Subcutaneous adipose tissue (tissue), 4 donors: ENCODE results near the gene ELL2. TPM values are rescaled to one million over a fixed set of nuclear protein-coding genes. Genes with fewer than 3 reads are reported as not detected.

Source experiments
- total RNA-seq, 4 donors: library from RNA; depleted of rRNA; stranded (reverse); fragments of >200 nt; gene quantifications; one replicate each; pipeline ENCODE4 v1.1.0, GENCODE V29; 2016
- TF ChIP-seq, protein P1 (sequence below): fragments of 450-650 bp; IDR thresholded peaks from one replicate; pipeline ENCODE4 v1.5.1; 2016; ENCODE audit warnings: low read depth, mild to moderate bottlenecking, control low read depth, antibody characterized with exemption, moderate library complexity

The ELL2 gene
- total RNA-seq, 4 donors from 2014 or later = 94.4 to 308 (median 208) TPM

DNA sequence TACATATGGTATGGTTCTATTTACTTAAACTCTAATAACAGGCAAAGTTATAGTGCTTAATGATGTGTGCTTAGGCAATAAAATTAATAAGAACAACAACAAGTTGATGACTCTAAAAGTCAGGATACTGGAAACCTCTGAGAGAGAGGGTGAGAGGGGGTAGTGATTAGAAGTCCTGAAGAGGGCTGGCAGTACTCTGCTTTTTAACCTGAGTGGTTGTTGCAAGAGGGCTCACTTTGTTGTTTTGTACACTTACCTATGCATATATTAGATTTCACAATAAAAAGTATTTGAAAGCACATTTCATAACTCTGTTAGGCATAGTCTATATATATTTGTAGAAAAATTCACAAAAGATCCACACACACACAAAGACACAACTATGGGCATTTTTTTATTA, 21.4 kb upstream of the ELL2 start:
- TF ChIP-seq, protein P1, sequence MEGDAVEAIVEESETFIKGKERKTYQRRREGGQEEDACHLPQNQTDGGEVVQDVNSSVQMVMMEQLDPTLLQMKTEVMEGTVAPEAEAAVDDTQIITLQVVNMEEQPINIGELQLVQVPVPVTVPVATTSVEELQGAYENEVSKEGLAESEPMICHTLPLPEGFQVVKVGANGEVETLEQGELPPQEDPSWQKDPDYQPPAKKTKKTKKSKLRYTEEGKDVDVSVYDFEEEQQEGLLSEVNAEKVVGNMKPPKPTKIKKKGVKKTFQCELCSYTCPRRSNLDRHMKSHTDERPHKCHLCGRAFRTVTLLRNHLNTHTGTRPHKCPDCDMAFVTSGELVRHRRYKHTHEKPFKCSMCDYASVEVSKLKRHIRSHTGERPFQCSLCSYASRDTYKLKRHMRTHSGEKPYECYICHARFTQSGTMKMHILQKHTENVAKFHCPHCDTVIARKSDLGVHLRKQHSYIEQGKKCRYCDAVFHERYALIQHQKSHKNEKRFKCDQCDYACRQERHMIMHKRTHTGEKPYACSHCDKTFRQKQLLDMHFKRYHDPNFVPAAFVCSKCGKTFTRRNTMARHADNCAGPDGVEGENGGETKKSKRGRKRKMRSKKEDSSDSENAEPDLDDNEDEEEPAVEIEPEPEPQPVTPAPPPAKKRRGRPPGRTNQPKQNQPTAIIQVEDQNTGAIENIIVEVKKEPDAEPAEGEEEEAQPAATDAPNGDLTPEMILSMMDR = no peak

DNA sequence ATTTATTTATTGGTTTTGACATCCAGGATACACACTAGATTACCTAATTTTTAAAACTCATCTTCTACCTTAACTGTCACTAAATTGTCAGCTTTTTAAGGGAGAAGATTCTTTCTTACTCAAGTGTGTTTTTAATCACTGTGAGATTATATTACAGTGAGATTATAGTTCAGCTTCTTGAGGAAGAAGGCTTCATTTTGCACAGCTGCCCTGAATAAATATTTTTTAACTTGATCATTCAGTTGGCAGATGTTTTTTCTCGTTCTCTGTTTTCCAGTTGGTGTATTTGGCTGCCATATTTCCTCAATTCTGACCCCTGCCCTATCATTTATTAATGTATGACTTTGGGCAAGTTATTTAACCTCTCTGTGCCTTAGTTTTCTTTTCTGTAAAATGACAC, 15.0 kb upstream of the ELL2 start:
- TF ChIP-seq, protein P1 = no peak

DNA sequence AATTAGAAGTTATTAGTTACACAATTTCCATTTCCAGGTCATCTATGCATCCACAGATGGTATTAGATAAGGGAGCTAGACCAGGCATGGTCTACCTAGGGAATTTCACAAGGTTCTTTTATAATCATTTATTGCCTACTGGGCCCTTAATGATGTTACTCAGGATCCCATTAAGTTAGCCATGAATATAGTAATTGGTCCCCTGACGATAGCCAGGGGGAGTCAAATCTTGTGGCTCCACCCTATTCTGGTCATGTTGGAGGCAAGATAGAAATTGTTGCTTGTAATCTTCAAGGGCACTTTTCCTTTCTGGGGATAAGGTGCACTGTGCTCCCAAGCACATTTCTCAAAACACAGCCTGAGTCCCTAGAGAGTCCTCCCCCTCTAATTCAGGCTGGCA, 14.1 kb upstream of the ELL2 start:
- TF ChIP-seq, protein P1 = no peak

DNA sequence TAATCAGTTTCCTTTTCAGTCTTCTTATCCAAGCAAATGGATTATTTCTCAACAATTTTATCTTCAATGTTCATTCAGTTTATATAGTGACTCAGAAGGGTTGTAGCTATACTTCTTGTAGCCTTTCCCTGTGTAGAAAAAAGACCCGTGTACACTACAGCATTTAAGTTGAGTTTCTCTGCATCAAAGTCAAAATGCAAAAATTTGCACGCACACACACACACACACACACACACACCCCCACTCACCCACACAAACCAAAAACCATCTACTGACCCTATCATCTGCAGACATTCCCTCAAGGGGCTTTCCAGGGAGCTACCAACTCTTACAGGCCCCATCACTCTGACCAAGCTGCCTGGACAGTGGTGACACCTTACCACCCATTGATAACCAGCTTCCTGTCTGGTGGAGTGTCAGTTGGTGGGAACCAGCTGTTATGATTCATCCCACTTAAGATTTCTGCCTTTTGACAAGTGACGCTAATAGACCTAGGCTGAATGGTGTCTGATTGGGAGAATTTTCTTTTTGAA, 12.2 kb upstream of the ELL2 start:
- TF ChIP-seq, protein P1 = no peak

DNA sequence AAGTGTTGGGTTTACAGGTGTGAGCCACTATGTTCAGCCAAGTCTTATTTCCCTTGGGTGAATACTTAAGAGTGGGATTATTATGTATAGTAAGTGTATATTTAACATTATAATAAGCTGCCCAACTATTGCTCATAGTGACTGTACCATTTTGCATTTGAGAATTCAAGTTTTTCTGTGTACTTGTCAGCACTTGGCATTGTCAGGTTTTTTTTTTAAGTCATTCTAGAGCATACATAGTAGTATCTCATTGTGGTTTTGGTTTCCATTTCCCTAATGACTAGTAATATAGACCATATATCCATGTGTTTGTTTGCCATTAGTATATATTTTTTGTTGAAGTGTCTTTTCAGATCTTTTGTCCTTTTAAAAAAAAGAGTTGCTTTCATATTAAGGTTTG, 10.5 kb upstream of the ELL2 start:
- TF ChIP-seq, protein P1 = no peak

DNA sequence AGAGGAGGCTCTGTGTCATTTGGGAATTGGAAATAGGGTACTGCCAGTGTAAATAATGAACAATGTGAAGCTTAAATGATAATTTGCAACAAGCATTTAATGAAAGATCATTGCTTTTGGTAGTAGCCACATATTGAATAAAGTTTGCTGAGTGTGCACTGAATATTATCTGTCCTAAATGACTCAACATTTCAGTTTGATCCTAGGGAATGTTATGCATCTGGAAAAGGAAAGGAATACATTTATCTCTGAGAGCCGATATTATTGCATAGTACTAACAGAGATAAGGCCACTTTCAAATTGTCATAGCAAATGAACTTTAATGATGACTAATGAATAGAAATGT, 8.7 kb upstream of the ELL2 start:
- TF ChIP-seq, protein P1 = no peak

DNA sequence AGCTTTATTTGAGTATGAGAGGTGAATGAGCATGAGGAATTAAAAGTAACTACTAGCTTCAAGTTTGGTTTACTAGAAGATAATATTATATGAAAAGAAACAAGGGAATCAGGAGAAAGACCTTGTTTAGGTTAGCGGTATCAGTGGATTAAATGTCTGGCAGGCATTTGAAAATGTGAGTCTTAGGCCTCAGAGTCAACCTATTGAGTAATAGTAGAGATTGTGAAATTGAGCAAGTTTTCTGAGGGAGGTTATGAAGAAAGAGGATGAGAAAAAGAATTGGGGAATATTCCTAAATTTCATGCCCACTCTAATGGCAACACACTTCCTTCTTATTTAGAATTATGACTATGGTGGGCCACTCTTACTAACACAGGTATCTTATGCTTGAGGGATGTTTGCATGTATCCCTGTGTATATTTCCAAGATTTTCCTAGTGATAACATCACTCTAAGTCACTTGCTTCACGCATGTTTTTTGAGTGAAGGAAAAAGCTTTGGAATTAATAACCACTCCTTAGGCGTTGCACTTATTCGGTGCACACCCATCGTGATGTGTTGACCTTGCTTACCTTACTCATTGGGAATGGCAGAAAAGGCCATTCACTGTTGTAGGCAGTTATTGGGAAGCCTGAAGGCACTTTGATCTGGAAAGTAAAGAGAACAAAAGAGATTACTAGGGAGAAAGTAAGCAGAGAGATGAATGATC, 8.2 kb upstream of the ELL2 start:
- TF ChIP-seq, protein P1 = no peak
